H1 (cell line): ENCODE results near the gene RANBP17. TPM values are rescaled to one million over a fixed set of nuclear protein-coding genes. Genes with fewer than 3 reads are reported as not detected.

Experiments used
- CTCF ChIA-PET: fragments of 300-600 bp; sonication (Branson Sonifier 250); formaldehyde crosslinking; loops from one replicate; lab custom pipeline; 2021; ENCODE audit not compliant: partially characterized antibody; lab: Charles Lee
- POLR2A ChIA-PET: fragments of 300-600 bp; sonication (Branson Sonifier 250); formaldehyde crosslinking; loops from one replicate; lab custom pipeline; 2021; ENCODE audit warnings: inconsistent platforms; ENCODE audit not compliant: partially characterized antibody; lab: Charles Lee
- DNase-seq, 2 experiments: peaks; one replicate each; pipeline versions ENCODE4 v3.0.0 to v3.0.0-alpha.2; 2010 to 2022; ENCODE audit warnings: low spot score in 2 of 2, low read depth in 1 of 2, mixed read lengths in 1 of 2
- FAIRE-seq: peaks from 2 replicates; lab custom pipeline; 2011; peaks lifted over from hg19 to GRCh38; lab: Jason Lieb, UNC
- H2AFZ ChIP-seq: 2 replicates; pipeline ENCODE4 v1.8.1; 2012; ENCODE audit warnings: low read length, inconsistent platforms
- H2AK5ac ChIP-seq: 2 replicates; pipeline ENCODE4 v1.6.1; 2013; ENCODE audit warnings: low read depth, low read length
- H2BK120ac ChIP-seq: replicated peaks from 2 replicates; pipeline ENCODE3; 2013; ENCODE audit warnings: low read depth, low read length, inconsistent platforms
- H2BK12ac ChIP-seq: 2 replicates; pipeline ENCODE4 v1.6.1; 2013; ENCODE audit warnings: low read depth, low read length
- H2BK15ac ChIP-seq: 2 replicates; pipeline ENCODE4 v1.6.1; 2013; ENCODE audit warnings: low read length
- H2BK20ac ChIP-seq: 2 replicates; pipeline ENCODE4 v1.6.1; 2013; ENCODE audit warnings: low read length
- H2BK5ac ChIP-seq: 2 replicates; pipeline ENCODE4 v1.6.1; 2013; ENCODE audit warnings: low read depth, low read length
- H3K14ac ChIP-seq: 2 replicates; pipeline ENCODE4 v1.6.1; 2013; ENCODE audit warnings: inconsistent platforms; ENCODE audit not compliant: insufficient read length
- H3K18ac ChIP-seq: 2 replicates; pipeline ENCODE4 v1.6.1; 2013; ENCODE audit warnings: low read length; ENCODE audit errors: extremely low read depth
- H3K23ac ChIP-seq: 2 replicates; pipeline ENCODE4 v1.6.1; 2013; ENCODE audit warnings: inconsistent platforms; ENCODE audit not compliant: insufficient read length
- H3K23me2 ChIP-seq: 2 replicates; pipeline ENCODE4 v1.6.1; 2013; ENCODE audit warnings: low read depth, low read length
- H3K27ac ChIP-seq: 2 replicates; pipeline ENCODE4 v1.6.1; 2011; ENCODE audit warnings: low read depth, low read length, inconsistent platforms
- H3K27me3 ChIP-seq, 4 experiments: replicated peaks in 1 of 4; 1 replicate in 1 of 4; 2 replicates in 3 of 4; pipeline versions ENCODE4 v1.6.1 to v1.8.1; 2011 to 2013; ENCODE audit warnings: low read length in 3 of 4, mild to moderate bottlenecking in 3 of 4, inconsistent platforms in 2 of 4, mixed read lengths in 2 of 4, moderate library complexity in 1 of 4; ENCODE audit not compliant: control insufficient read depth in 3 of 4, insufficient read depth in 3 of 4; ENCODE audit errors: extremely low read depth in 1 of 4
- H3K36me3 ChIP-seq, 4 experiments: 2 replicates each; pipeline versions ENCODE4 v1.6.1 to v1.8.1; 2011 to 2013; ENCODE audit warnings: mild to moderate bottlenecking in 4 of 4, low read length in 3 of 4, moderate library complexity in 2 of 4, control low read depth in 1 of 4, inconsistent platforms in 1 of 4; ENCODE audit not compliant: insufficient read depth in 4 of 4, control insufficient read depth in 2 of 4
- H3K4ac ChIP-seq: replicated peaks from 2 replicates; pipeline ENCODE3; 2013; ENCODE audit warnings: low read length, low read depth, mixed read lengths, inconsistent platforms; ENCODE audit not compliant: insufficient read length
- H3K4me1 ChIP-seq, 4 experiments: replicated peaks in 1 of 4; 1 replicate in 1 of 4; 2 replicates in 3 of 4; pipeline versions ENCODE4 v1.6.1 to v1.8.1; 2011 to 2013; ENCODE audit warnings: low read length in 3 of 4, inconsistent platforms in 2 of 4, mixed read lengths in 1 of 4; ENCODE audit not compliant: insufficient read depth in 4 of 4, control insufficient read depth in 3 of 4
- H3K4me2 ChIP-seq, 2 experiments: 2 replicates each; pipeline versions ENCODE4 v1.6.1 to v1.8.1; 2011 to 2013; ENCODE audit warnings: low read depth in 2 of 2, low read length in 2 of 2, control low read depth in 1 of 2, inconsistent platforms in 1 of 2, mild to moderate bottlenecking in 1 of 2; ENCODE audit not compliant: insufficient read depth in 1 of 2
- H3K4me3 ChIP-seq, 4 experiments: fragments of 200-600, 300-600 bp in 1 of 4; sonication (generic), shearing (Covaris generic), sonication (Bioruptor Twin) in 1 of 4; 2 replicates each; pipeline versions ENCODE4 v1.5.1 to v1.8.1; 2011 to 2016; ENCODE audit warnings: low read length in 4 of 4, low read depth in 3 of 4, control low read depth in 2 of 4, inconsistent platforms in 2 of 4, mild to moderate bottlenecking in 2 of 4, mixed read lengths in 1 of 4, moderate library complexity in 1 of 4; ENCODE audit not compliant: insufficient read depth in 2 of 4; ENCODE audit errors: extremely low read depth in 1 of 4
- H3K56ac ChIP-seq: replicated peaks from 2 replicates; pipeline ENCODE3; 2013; ENCODE audit warnings: low read depth, mild to moderate bottlenecking, mixed read lengths, low read length, inconsistent platforms; ENCODE audit not compliant: insufficient read length
- H3K79me1 ChIP-seq: 2 replicates; pipeline ENCODE4 v1.6.1; 2013; ENCODE audit warnings: low read depth, low read length, control low read depth
- H3K79me2 ChIP-seq, 2 experiments: 2 replicates each; pipeline versions ENCODE4 v1.6.1 to v1.8.1; 2012 to 2013; ENCODE audit warnings: low read length in 2 of 2, mild to moderate bottlenecking in 2 of 2, inconsistent platforms in 1 of 2; ENCODE audit not compliant: insufficient read depth in 2 of 2, control insufficient read depth in 1 of 2
- H3K9ac ChIP-seq, 4 experiments: replicated peaks in 1 of 4; 1 replicate in 1 of 4; 2 replicates in 3 of 4; pipeline versions ENCODE4 v1.6.1 to v1.8.1; 2011 to 2013; ENCODE audit warnings: low read depth in 3 of 4, low read length in 3 of 4, control low read depth in 2 of 4, mild to moderate bottlenecking in 2 of 4, moderate library complexity in 2 of 4, inconsistent platforms in 1 of 4; ENCODE audit errors: extremely low read depth in 1 of 4
- H3K9me3 ChIP-seq, 2 experiments: 2 replicates each; pipeline versions ENCODE4 v1.6.1 to v1.8.1; 2012 to 2013; ENCODE audit warnings: mild to moderate bottlenecking in 2 of 2, moderate library complexity in 2 of 2, control low read depth in 1 of 2, inconsistent platforms in 1 of 2, low read depth in 1 of 2, low read length in 1 of 2, mixed read lengths in 1 of 2; ENCODE audit not compliant: insufficient read depth in 2 of 2
- H4K20me1 ChIP-seq, 2 experiments: replicated peaks in 1 of 2; 2 replicates each; pipeline versions ENCODE3 to v1.8.1; 2011 to 2013; ENCODE audit warnings: inconsistent platforms in 2 of 2, low read length in 2 of 2, mild to moderate bottlenecking in 1 of 2; ENCODE audit not compliant: insufficient read depth in 2 of 2, control insufficient read depth in 1 of 2
- H4K5ac ChIP-seq: 2 replicates; pipeline ENCODE4 v1.6.1; 2013; ENCODE audit warnings: low read length, low read depth, mixed read lengths, inconsistent platforms; ENCODE audit not compliant: insufficient read length
- H4K8ac ChIP-seq: 2 replicates; pipeline ENCODE4 v1.8.0; 2013; ENCODE audit warnings: mild to moderate bottlenecking, moderate library complexity, low read length, inconsistent platforms; ENCODE audit not compliant: insufficient read depth; ENCODE audit errors: extremely low read depth
- H4K91ac ChIP-seq: replicated peaks from 2 replicates; pipeline ENCODE3; 2013; ENCODE audit warnings: low read length, mixed read lengths, inconsistent platforms; ENCODE audit not compliant: insufficient read length
- BACH1 ChIP-seq: IDR thresholded peaks from 2 replicates; pipeline ENCODE4 v1.6.1; 2012; ENCODE audit warnings: low read length, improper control_type of control experiment
- CEBPB ChIP-seq: IDR thresholded peaks from 2 replicates; pipeline ENCODE4 v1.6.1; 2012; ENCODE audit warnings: low read depth, low read length
- CHD1 ChIP-seq: IDR thresholded peaks from 2 replicates; pipeline ENCODE4 v1.6.1; 2012; ENCODE audit warnings: low read depth, low read length, improper control_type of control experiment
- CHD2 ChIP-seq: IDR thresholded peaks from 2 replicates; pipeline ENCODE4 v1.6.1; 2012; ENCODE audit warnings: low read length, improper control_type of control experiment
- EP300 ChIP-seq, 2 experiments: IDR thresholded peaks; 1 replicate in 1 of 2; 2 replicates in 1 of 2; pipeline ENCODE4 v1.6.1; 2011 to 2012; ENCODE audit warnings: low read depth in 2 of 2, low read length in 2 of 2, mild to moderate bottlenecking in 2 of 2, borderline replicate concordance in 1 of 2, inconsistent platforms in 1 of 2, moderate library complexity in 1 of 2
- EZH2 ChIP-seq: fragments of 200-600 bp; sonication (generic); IDR thresholded peaks from 2 replicates; pipeline ENCODE4 v1.7.1; 2012; ENCODE audit warnings: low read depth, mild to moderate bottlenecking, moderate library complexity, low read length, inconsistent platforms; ENCODE audit not compliant: severe bottlenecking
- HDAC6 ChIP-seq: IDR thresholded peaks from one replicate; pipeline ENCODE4 v1.7.1; 2012; ENCODE audit warnings: low read depth, mild to moderate bottlenecking, inconsistent platforms, low read length, moderate library complexity
- JUND ChIP-seq: IDR thresholded peaks from 2 replicates; pipeline ENCODE4 v1.6.1; 2011; ENCODE audit warnings: mild to moderate bottlenecking, improper control_type of control experiment, low read length
- RBBP5 ChIP-seq: IDR thresholded peaks from 2 replicates; pipeline ENCODE4 v1.7.1; 2012; ENCODE audit warnings: low read depth, mild to moderate bottlenecking, inconsistent platforms, low read length, moderate library complexity, borderline replicate concordance
- RNF2 ChIP-seq: fragments of 200-900, 300-1000 bp; sonication (generic); IDR thresholded peaks from 2 replicates; pipeline ENCODE4 v1.7.1; 2016; ENCODE audit warnings: borderline replicate concordance, low read depth, mild to moderate bottlenecking, antibody characterized with exemption, low read length; ENCODE audit not compliant: poor library complexity, severe bottlenecking; ENCODE audit errors: missing control alignments
- SRF ChIP-seq: IDR thresholded peaks from 2 replicates; pipeline ENCODE4 v1.6.1; 2011; ENCODE audit warnings: mild to moderate bottlenecking, low read depth, low read length, moderate library complexity
- SUZ12 ChIP-seq: fragments of 200-600 bp; sonication (generic); IDR thresholded peaks from 2 replicates; pipeline ENCODE4 v1.6.1; 2012; ENCODE audit warnings: mild to moderate bottlenecking, inconsistent platforms, low read length, moderate library complexity, mixed read lengths
- TBP ChIP-seq: IDR thresholded peaks from 2 replicates; pipeline ENCODE4 v1.6.1; 2011; ENCODE audit warnings: low read depth, low read length, improper control_type of control experiment
- YY1 ChIP-seq: IDR thresholded peaks from 2 replicates; pipeline ENCODE4 v1.6.1; 2011; ENCODE audit warnings: low read depth, mild to moderate bottlenecking, low read length
- ZNF274 ChIP-seq: IDR thresholded peaks from 2 replicates; pipeline ENCODE4 v1.7.0; 2012; ENCODE audit warnings: low read length, borderline replicate concordance; ENCODE audit errors: extremely low read depth
- WGBS, 2 experiments: shearing (Covaris generic) in 1 of 2; methylation state at CpG; one replicate each; pipeline versions ENCODE4 v1.1.6 to v1.1.7; 2013 to 2015; ENCODE audit warnings: low lambda C conversion rate in 2 of 2, mixed read lengths in 2 of 2, inconsistent platforms in 1 of 2, low coverage in 1 of 2, missing lambda C conversion rate in 1 of 2; ENCODE audit not compliant: insufficient replicate concordance in 2 of 2, insufficient coverage in 1 of 2, insufficient read length in 1 of 2; ENCODE audit errors: extremely low coverage in 1 of 2, missing lambda C conversion rate in 1 of 2; 5-methylcytosine and 5-hydroxymethylcytosine counted together
- polyA plus RNA-seq, 7 experiments: library from polyadenylated mRNA; depleted of rRNA in 3 of 7; stranded (reverse) in 5 of 7; unstranded in 2 of 7; fragments of >200 nt in 5 of 7; fragments of 200-250 nt in 2 of 7; gene quantifications; 1 replicate in 5 of 7; 2 replicates in 1 of 7; 4 replicates in 1 of 7; pipeline versions ENCODE4 v1.2.1 to v1.2.3, GENCODE V29; 2011 to 2013; ENCODE audit warnings: missing spikeins in 2 of 7, mixed read lengths in 2 of 7
- total RNA-seq: library from RNA; stranded (reverse); fragmentation: NEBNext Ultra II Directional; extraction: Animal tissue kit (Norgen Biotek cat#: 25700); gene quantifications from 2 replicates; pipeline ENCODE4 v1.2.1, GENCODE V29; 2021

Gene RANBP17
- total and polyA plus RNA-seq, 2 of the 8 experiments (the other 6 are each of a cell fraction or from before 2014, with no cell fraction given) = 8.6 to 21.3 TPM

DNA sequence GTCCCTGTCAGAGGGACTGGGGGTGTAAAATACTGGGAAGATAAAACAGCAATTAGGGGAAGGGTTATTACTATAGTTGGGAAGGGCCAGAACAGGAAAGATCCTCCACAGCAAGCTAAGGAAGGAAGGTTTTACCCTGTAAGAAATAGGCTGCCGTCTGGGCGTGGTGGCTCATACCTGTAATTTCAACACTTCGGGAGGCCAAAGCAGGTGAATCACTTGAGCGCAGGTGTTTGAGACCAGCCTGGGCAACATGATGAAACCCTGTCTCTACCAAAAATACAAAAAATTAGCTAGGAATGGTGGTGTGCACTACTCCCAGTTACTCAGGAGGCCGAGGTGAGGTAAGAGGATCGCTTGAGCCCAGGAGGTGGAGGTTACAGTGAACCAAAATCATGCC lies 282.1 kb downstream of the RANBP17 start:
- no peak overlapping the region for H2BK120ac ChIP-seq
- no peak overlapping the region for H2BK12ac ChIP-seq
- no peak overlapping the region for H3K14ac ChIP-seq
- H3K18ac ChIP-seq = no peak overlapping the region
- WGBS, 2 experiments = 91% methylated on average over 6 of the region's 6 CpGs; no CpG with 5 or more reads in 1 of the 2 experiments
- H4K20me1 ChIP-seq = no peaks in the 10 kb centered on the region
- CTCF ChIA-PET = interaction anchor here (0.8 to 1.3 kb wide), 2 partner anchors 8 to 41 kb away, joined by 3 to 4 read pairs; no protein-coding TSS in a partner anchor
- no peak overlapping the region for H2BK5ac ChIP-seq
- no peak overlapping the region for H3K27ac ChIP-seq
- H2AK5ac ChIP-seq = no peak overlapping the region
- no peaks in the 10 kb centered on the region for H3K79me1 ChIP-seq
- H4K91ac ChIP-seq = no peak overlapping the region
- H3K79me2 ChIP-seq = no peaks in the 10 kb centered on the region
- H3K4ac ChIP-seq = no peak overlapping the region
- no peak overlapping the region for H2BK15ac ChIP-seq
- no peak overlapping the region for H3K4me2 ChIP-seq
- H3K27me3 ChIP-seq = no peaks in the 10 kb centered on the region
- no peak overlapping the region for H3K56ac ChIP-seq
- no peak for DNase-seq
- H3K9ac ChIP-seq = no peak overlapping the region
- H3K4me3 ChIP-seq = no peak overlapping the region
- H3K23me2 ChIP-seq = no peaks in the 10 kb centered on the region; the same call in 1 of the 2 replicates
- H4K5ac ChIP-seq = no peak overlapping the region
- no peak overlapping the region for H3K23ac ChIP-seq
- no peaks in the 10 kb centered on the region for H3K36me3 ChIP-seq
- no peak overlapping the region for H2AFZ ChIP-seq
- no peak for FAIRE-seq
- no peaks in the 10 kb centered on the region for H3K9me3 ChIP-seq
- no peaks in the 10 kb centered on the region for H3K4me1 ChIP-seq
- POLR2A ChIA-PET = no interaction called here
- no peak overlapping the region for H4K8ac ChIP-seq
- H2BK20ac ChIP-seq = no peak overlapping the region
- TF ChIP-seq EP300 (IDR thresholded peaks at IDR 0.05; ENCODE audit: borderline replicate concordance in 1 of 2, low read depth in 2 of 2, low read length in 2 of 2) (no peak), BACH1 (no peak), SUZ12 (no peak), CHD2 (no peak), CHD1 (no peak), HDAC6 (no peak), SRF (no peak), ZNF274 (no peak), RNF2 (no peak), EZH2 (no peak), RBBP5 (no peak), JUND (no peak), CEBPB (no peak), TBP (no peak), YY1 (no peak)
